Tibial nerve (tissue), 4 donors: Measurements from ENCODE around the gene B3GALT5.

Experiments
- CTCF ChIP-seq, 5 experiments: fragments of 200-600 bp in 3 of 5; fragments of 450-650 bp in 2 of 5; sonication (generic) in 3 of 5; IDR thresholded peaks; one replicate each; pipeline ENCODE4 v1.5.1; 2016 to 2019; ENCODE audit warnings: antibody characterized with exemption in 5 of 5, mild to moderate bottlenecking in 3 of 5, moderate library complexity in 2 of 5
- EP300 ChIP-seq, 2 donors: sonication (generic); formaldehyde crosslinking; IDR thresholded peaks; one replicate each; pipeline ENCODE4 v1.6.1; 2017; ENCODE audit warnings: antibody characterized with exemption in 2 of 2, mild to moderate bottlenecking in 1 of 2
- POLR2A ChIP-seq, 2 donors: fragments of 450-650 bp; IDR thresholded peaks; one replicate each; pipeline ENCODE4 v1.6.1; 2017; ENCODE audit warnings: antibody characterized with exemption in 2 of 2, mild to moderate bottlenecking in 2 of 2, moderate library complexity in 2 of 2

DNA sequence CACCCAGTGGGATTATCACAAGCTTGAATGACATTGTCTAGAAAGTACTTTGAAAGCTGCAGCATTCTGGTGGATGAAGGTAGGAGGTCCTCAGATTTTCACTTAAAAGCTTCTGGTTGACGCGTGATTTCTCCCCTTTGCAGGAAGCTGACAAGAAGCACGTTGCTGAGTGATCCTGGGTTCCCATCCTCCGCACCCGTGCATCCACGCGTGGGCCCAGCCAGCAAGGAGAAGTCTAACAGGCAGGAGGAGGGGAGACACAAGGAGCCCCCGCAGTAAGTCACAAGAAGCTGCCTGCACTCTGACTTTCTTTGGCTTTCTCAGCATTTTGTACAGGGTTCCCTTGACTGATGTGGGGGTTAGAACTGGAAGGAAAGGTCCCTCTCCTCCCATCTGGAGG is 7.8 kb upstream of the B3GALT5 start:
- TF ChIP-seq EP300 (IDR thresholded peaks at IDR 0.05) (no peak), CTCF (IDR thresholded peaks at IDR 0.05) (no peak), POLR2A (IDR thresholded peaks at IDR 0.05) (no peak)
